Mesangial cell (primary cell): Measurements from ENCODE around the gene LTB. TPM values are rescaled to one million over a fixed set of nuclear protein-coding genes. Genes with fewer than 3 reads are reported as not detected.

Experiments
- total RNA-seq: library from RNA; depleted of rRNA; stranded (reverse); fragments of >200 nt; gene quantifications from 2 replicates; pipeline ENCODE4 v1.2.3, GENCODE V29; 2015

Gene LTB, protein sequence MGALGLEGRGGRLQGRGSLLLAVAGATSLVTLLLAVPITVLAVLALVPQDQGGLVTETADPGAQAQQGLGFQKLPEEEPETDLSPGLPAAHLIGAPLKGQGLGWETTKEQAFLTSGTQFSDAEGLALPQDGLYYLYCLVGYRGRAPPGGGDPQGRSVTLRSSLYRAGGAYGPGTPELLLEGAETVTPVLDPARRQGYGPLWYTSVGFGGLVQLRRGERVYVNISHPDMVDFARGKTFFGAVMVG
- total RNA-seq, result 1.3 and 2.0 TPM in 2 replicates

DNA sequence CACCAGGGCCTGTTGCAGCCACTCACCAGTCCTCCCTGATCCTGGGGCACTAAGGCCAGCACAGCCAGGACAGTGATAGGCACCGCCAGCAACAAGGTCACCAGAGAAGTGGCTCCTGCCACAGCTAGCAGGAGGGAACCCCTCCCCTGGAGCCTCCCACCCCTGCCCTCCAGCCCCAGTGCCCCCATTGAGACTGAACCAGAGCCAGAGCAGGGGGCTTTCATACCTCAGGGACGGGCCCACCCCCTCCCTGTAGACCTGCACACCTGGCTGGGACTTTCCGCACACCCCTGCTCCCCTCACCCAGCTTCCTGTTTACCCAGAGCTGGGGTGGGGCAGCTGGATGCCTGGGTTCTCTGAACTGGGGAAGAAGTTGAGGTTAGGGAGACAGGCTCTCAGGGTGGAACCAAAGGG lies at the start of gene LTB:
Gene LTB, minus strand, starts transcription at position 195 of the 414 bp plus-strand sequence. Its CDS starts 7 bp downstream, at position 188.

DNA sequence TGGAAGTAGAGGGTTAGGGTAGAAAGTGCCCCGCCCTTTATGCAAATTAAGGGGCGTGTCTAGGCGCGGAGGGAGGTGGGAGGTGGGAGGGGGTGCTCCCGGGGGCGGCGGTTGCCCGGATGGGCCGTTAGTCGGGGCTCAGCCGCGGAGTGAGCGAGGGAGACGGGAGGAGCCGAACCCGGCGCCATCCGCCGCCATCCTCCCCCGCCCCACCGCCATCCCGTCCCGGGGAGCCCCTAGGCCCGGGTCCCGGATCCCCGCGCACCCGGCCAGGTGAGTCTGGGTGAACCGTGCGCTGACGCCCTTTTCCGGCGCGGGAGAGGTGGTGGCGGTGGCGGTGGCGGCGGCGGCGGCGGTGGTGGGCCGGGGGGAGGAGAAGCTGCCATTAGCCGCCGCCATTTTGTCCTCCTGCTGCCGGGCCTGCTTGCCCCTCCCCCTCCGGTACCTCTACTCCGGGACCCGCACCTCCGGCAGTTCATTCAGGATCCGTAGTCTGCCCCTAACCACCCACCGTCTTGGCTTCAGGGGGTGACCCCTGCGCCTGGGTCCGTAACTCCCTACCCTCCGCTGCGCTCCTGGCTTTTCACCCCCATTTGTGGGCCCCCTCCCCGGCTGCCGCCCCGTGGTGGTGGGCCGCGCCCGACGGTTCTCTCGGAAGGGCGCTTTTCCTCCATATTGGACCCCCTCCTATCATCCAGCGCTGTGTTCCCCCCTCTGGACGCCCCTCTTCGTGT lies 38.5 kb upstream of the LTB start, which contains the start of gene PRRC2A:
Gene PRRC2A, plus strand, starts transcription at position 130 of the 734 bp plus-strand sequence. CDS start 2,075 bp downstream, outside the sequence.

DNA sequence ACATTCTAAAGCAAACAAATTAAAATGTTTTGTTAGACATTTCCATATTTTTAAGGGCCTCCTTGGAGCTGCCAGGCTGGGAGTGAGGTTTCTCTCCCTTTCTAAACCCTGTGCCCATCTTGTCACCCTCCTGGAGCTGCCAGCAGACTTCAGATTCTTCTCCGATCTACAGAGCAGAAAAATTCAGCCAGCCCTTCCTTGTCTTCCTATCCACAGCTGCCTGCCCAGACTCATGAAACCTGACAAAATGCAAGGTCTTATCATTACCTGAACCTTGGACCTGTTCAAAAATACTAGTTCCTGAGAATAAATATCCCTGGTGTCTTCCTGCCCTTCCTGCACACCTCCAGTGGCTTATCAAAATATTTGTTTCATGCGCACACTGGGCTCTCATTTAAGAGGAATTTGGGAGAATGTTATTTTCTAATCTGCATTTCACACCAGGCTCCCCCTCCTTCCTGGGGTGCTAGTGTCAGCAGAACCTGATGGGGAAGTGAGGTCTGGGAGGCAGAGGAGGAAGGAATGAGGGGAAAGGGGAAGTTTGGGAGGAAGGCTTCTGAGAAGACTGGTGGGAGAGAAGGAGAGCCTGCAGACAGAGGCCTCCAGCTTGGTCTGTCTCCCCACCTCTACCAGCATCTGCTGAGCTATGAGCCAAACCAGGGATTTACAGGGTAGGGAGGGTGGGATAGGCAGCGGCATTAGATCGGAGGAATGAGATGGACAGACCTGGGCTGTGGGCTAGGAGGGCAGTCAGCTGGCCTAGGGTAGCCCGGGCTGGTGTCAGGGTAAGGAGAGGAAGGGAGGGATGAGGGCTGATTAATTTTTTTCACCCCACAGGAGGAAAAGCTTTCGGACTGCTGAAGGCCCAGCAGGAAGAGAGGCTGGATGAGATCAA lies 32.7 kb upstream of the LTB start, which contains the start of gene AIF1:
Gene AIF1, plus strand, starts transcription at position 551 of the 895 bp plus-strand sequence. Its CDS starts 96 bp downstream, at position 647.

DNA sequence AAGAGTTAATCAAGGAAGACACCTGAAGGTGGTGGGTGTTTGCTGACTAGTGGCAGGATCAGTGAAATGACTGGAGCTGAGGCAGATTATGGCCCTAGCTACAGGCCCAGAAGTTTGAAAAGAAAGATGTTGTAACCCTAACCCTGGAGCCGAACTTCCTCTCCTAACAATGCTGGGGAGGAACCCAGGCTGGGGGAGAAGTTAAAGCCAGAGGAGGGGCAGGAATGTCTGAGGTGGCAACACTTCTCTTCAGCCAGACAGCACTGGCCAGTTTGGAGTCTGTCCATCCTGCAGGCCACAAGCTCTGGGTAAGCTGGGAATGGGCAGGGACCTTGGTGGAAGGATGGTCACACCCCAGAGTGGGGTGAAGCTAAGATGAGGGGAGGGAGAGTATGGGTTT lies 3.8 kb upstream of the LTB start, which contains the start of gene LST1:
Gene LST1, plus strand, starts transcription at position 270 of the 400 bp plus-strand sequence. CDS start 1,023 bp downstream, outside the sequence.

DNA sequence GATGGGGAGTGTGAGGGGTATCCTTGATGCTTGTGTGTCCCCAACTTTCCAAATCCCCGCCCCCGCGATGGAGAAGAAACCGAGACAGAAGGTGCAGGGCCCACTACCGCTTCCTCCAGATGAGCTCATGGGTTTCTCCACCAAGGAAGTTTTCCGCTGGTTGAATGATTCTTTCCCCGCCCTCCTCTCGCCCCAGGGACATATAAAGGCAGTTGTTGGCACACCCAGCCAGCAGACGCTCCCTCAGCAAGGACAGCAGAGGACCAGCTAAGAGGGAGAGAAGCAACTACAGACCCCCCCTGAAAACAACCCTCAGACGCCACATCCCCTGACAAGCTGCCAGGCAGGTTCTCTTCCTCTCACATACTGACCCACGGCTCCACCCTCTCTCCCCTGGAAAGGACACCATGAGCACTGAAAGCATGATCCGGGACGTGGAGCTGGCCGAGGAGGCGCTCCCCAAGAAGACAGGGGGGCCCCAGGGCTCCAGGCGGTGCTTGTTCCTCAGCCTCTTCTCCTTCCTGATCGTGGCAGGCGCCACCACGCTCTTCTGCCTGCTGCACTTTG lies 6.8 kb downstream of the LTB start, which contains the start of gene TNF:
Gene TNF, plus strand, starts transcription at position 231 of the 567 bp plus-strand sequence. Its CDS starts 177 bp downstream, at position 408.

DNA sequence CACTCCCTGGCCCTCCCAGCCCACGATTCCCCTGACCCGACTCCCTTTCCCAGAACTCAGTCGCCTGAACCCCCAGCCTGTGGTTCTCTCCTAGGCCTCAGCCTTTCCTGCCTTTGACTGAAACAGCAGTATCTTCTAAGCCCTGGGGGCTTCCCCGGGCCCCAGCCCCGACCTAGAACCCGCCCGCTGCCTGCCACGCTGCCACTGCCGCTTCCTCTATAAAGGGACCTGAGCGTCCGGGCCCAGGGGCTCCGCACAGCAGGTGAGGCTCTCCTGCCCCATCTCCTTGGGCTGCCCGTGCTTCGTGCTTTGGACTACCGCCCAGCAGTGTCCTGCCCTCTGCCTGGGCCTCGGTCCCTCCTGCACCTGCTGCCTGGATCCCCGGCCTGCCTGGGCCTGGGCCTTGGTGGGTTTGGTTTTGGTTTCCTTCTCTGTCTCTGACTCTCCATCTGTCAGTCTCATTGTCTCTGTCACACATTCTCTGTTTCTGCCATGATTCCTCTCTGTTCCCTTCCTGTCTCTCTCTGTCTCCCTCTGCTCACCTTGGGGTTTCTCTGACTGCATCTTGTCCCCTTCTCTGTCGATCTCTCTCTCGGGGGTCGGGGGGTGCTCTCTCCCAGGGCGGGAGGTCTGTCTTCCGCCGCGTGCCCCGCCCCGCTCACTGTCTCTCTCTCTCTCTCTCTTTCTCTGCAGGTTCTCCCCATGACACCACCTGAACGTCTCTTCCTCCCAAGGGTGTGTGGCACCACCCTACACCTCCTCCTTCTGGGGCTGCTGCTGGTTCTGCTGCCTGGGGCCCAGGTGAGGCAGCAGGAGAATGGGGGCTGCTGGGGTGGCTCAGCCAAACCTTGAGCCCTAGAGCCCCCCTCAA lies 9.9 kb downstream of the LTB start, which contains the start of gene LTA:
Gene LTA, plus strand, starts transcription at position 249 of the 871 bp plus-strand sequence. Its CDS starts 454 bp downstream, at position 703.

DNA sequence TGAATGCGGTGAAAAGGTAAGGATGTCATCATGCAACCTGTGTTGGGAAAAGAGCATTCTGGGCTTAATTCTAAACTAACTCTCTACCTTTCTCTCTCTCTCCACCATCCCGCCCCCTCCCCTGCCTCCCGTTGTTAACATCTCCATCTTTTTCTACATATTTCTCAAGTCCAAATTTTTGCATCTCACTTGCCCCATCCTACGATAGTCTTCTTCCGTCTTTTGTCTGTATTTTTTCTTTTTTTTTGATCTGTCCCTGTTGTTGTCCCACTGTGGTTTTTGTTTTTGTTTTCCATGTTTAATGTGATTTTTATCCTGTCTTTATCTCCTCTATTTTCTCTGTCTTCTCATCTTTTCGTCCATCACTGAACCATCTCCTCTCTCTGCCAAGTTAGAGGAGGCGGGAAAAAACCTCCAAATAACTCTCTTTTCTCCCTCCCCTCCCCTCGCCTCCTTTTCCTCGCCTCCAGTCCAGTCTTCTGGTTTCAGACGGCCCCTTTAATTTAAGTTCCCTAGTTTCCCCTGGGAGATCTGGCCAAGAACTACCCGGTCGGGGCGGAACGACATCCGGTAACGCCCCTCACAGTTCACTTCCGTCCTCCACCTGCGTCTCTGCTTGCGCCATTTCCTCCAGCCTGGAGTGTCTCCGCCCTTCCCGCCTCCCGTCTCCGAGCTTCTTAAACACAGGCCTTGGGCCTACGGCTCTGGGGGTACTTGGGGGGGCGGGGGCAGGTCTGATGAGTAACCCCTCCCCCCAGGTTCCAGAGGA lies 35.1 kb downstream of the LTB start, which contains the start of gene NFKBIL1:
Gene NFKBIL1, plus strand, starts transcription at position 651 of the 769 bp plus-strand sequence. Its CDS starts 87 bp downstream, at position 738.

DNA sequence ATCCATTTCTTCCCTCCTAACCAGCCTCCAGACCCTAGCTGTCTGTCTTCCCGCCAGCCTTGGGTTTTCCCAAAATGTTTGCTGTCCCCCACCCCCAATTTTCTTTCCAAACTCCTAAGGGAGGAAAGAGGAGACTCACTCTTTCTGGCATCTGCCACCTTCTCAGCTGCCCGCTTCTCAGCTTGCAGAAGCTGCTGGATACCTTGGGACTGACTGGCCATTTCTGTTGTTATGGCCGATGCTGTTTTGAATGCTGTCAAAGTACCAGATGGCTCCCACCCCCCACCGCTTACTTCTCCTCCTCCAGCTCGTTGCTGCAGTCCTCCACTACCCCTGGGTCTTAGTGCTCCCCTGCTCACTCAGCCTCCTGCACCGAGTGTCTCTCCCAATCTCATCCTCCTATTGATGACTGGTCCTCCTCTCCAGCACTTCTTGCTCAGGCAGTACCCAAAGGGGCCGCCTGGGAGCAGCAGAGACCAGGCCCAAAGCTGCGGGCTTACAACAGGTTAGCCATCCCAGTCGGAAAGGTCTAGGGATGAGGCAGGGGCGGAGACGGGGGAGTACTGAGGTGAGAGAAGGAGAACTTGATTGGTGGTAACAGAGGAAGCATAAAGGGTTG lies 35.8 kb downstream of the LTB start, which contains the start of gene ATP6V1G2:
Gene ATP6V1G2, minus strand, starts transcription at position 270 of the 619 bp plus-strand sequence. Its CDS starts 49 bp downstream, at position 221.

DNA sequence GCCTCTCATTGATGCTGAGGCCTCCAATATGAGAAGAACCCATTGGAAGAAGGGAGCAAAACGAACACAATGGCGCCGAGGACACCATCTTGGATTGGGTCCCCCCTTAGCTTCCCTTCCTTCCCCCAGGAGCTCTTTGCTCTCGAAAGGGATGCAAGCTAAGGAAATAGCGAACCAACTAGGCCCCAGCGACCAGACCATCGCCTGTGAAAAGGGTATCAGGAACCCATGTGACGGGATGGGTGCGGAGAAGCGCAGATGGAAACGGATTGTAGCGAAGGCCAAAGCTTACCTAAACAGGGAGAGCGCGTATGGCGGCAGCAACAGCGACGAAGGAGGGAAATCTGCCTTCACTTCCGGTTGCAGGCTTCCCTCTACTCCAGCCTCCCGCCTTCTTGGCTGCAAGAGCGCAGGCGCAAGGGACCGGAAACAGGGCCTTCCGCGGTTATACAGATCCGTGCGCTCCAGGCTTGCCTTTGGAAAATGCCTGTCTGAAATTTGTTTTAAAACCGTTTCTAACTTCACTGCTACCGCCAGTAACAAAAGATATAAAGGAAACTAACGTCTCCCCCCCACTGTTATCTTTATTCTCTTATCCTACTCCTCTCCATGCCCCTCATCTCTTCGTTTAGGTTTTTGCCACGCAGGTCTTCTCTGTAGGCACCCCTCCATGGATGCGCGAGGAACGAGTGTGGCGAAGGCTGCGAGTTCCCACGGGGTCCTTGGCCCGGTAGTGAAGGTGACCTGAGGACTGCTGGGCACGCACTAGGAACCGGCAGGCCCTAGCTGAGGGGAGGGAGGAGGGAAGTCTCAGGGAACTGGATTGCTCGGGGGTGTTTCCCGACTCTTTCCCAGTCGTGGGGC lies 40.3 kb downstream of the LTB start, which contains the start of gene DDX39B:
Gene DDX39B, minus strand, starts transcription at position 346 of the 864 bp plus-strand sequence. CDS start 1,471 bp downstream, outside the sequence.

Other genes with a start within 250 kb of the LTB start
- gene HLA-B, start 225.2 kb downstream of the LTB start, total RNA-seq, result 50.8 and 163 TPM in 2 replicates
- 29.4 and 71.7 TPM in 2 replicates for gene MICA, start 178.8 kb downstream of the LTB start, total RNA-seq
- 7.5 and 28.2 TPM in 2 replicates for gene MICB, start 84.3 kb downstream of the LTB start, total RNA-seq
- gene MCCD1, start 53.5 kb downstream of the LTB start, total RNA-seq, result not detected in 2 replicates
- 416 and 449 TPM in 2 replicates for gene DDX39B, start 40.4 kb downstream of the LTB start, total RNA-seq
- 0.63 and 0.98 TPM in 2 replicates for gene ATP6V1G2, start 35.8 kb downstream of the LTB start, total RNA-seq
- 15.2 and 45.0 TPM in 2 replicates for gene NFKBIL1, start 34.8 kb downstream of the LTB start, total RNA-seq
- not detected in 2 replicates for gene LTA, start 10.1 kb downstream of the LTB start, total RNA-seq
- 1.3 and 5.7 TPM in 2 replicates for gene TNF, start 6.9 kb downstream of the LTB start, total RNA-seq
- not detected in 2 replicates for gene LST1, start 3.9 kb upstream of the LTB start, total RNA-seq
- gene NCR3, start 10.6 kb upstream of the LTB start, total RNA-seq, result not detected in 2 replicates
- not detected in 2 replicates for gene AIF1, start 32.8 kb upstream of the LTB start, total RNA-seq
- 145 and 181 TPM in 2 replicates for gene PRRC2A, start 38.3 kb upstream of the LTB start, total RNA-seq
- gene BAG6, start 70.2 kb upstream of the LTB start, total RNA-seq, result 343 and 397 TPM in 2 replicates
- 2.8 and 5.2 TPM in 2 replicates for gene APOM, start 73.5 kb upstream of the LTB start, total RNA-seq
- gene C6orf47, start 78.4 kb upstream of the LTB start, total RNA-seq, result 13.0 and 16.7 TPM in 2 replicates
- gene GPANK1, start 82.6 kb upstream of the LTB start, total RNA-seq, result 10.1 and 12.8 TPM in 2 replicates
- 302 and 333 TPM in 2 replicates for gene CSNK2B, start 83.7 kb upstream of the LTB start, total RNA-seq
- gene LY6G5B, start 87.6 kb upstream of the LTB start, total RNA-seq, result 1.3 and 2.3 TPM in 2 replicates
- 0.65 TPM in 1 of 2 replicates, not detected in the other for gene LY6G5C, start 98.6 kb upstream of the LTB start, total RNA-seq
- 31.6 and 46.3 TPM in 2 replicates for gene ABHD16A, start 120.9 kb upstream of the LTB start, total RNA-seq
- gene LY6G6F, start 124.4 kb upstream of the LTB start, total RNA-seq, result not detected in 2 replicates
- not detected in 2 replicates for gene LY6G6D, start 132.9 kb upstream of the LTB start, total RNA-seq
- gene LY6G6C, start 139.3 kb upstream of the LTB start, total RNA-seq, result not detected in 2 replicates
- not detected in 2 replicates for gene MPIG6B, start 140.9 kb upstream of the LTB start, total RNA-seq
- 38.1 and 92.2 TPM in 2 replicates for gene DDAH2, start 146.9 kb upstream of the LTB start, total RNA-seq
- gene CLIC1, start 154.1 kb upstream of the LTB start, total RNA-seq, result 577 and 1,120 TPM in 2 replicates
- 9.3 and 17.6 TPM in 2 replicates for gene MSH5, start 157.6 kb upstream of the LTB start, total RNA-seq
- 1.0 and 5.7 TPM in 2 replicates for gene SAPCD1, start 180.2 kb upstream of the LTB start, total RNA-seq
- gene VWA7, start 194.9 kb upstream of the LTB start, total RNA-seq, result 0.81 and 9.8 TPM in 2 replicates
- 85.2 and 165 TPM in 2 replicates for gene VARS1, start 213.3 kb upstream of the LTB start, total RNA-seq
- gene LSM2, start 224.5 kb upstream of the LTB start, total RNA-seq, result 71.0 and 128 TPM in 2 replicates
- gene HSPA1L, start 232.9 kb upstream of the LTB start, total RNA-seq, result 0.16 and 0.76 TPM in 2 replicates
- gene HSPA1A, start 233.1 kb upstream of the LTB start, total RNA-seq, result 55.9 and 60.6 TPM in 2 replicates
- gene HSPA1B, start 245.3 kb upstream of the LTB start, total RNA-seq, result 78.6 and 83.3 TPM in 2 replicates